Liver (tissue), 3 donors: ENCODE data around the gene MEGF10.

Experiments used
- CTCF ChIP-seq: fragments of 150-350 bp; IDR thresholded peaks from 2 replicates; pipeline ENCODE4 v1.5.1; 2017; ENCODE audit warnings: improper control_type of control experiment, low read depth, low read length; ENCODE audit not compliant: missing input control
- FOXA2 ChIP-seq: IDR thresholded peaks from 2 replicates; pipeline ENCODE4 v1.6.1; 2016; ENCODE audit warnings: antibody characterized with exemption
- GABPA ChIP-seq, 2 donors: IDR thresholded peaks in 1 of 2; conservative IDR thresholded peaks in 1 of 2; 2 replicates each; pipeline ENCODE4 v1.6.1; 2016; ENCODE audit warnings: antibody characterized with exemption in 2 of 2, mild to moderate bottlenecking in 1 of 2, moderate library complexity in 1 of 2
- JUND ChIP-seq, 2 donors: IDR thresholded peaks; 2 replicates each; pipeline ENCODE4 v1.6.1; 2016; ENCODE audit warnings: antibody characterized with exemption in 2 of 2
- MAX ChIP-seq: IDR thresholded peaks from 2 replicates; pipeline ENCODE4 v1.6.1; 2016; ENCODE audit warnings: antibody characterized with exemption
- RAD21 ChIP-seq, 2 donors: IDR thresholded peaks; 2 replicates each; pipeline ENCODE4 v1.6.1; 2016; ENCODE audit warnings: antibody characterized with exemption in 2 of 2, mild to moderate bottlenecking in 2 of 2
- REST ChIP-seq: IDR thresholded peaks from 2 replicates; pipeline ENCODE4 v1.6.1; 2016; ENCODE audit warnings: antibody characterized with exemption, mild to moderate bottlenecking
- RXRA ChIP-seq, 2 donors: IDR thresholded peaks; 2 replicates each; pipeline ENCODE4 v1.6.1; 2017 to 2018; ENCODE audit warnings: antibody characterized with exemption in 2 of 2, mild to moderate bottlenecking in 1 of 2
- SP1 ChIP-seq: IDR thresholded peaks from 2 replicates; pipeline ENCODE4 v1.6.1; 2018; ENCODE audit warnings: antibody characterized with exemption, mild to moderate bottlenecking
- TAF1 ChIP-seq: conservative IDR thresholded peaks from 2 replicates; pipeline ENCODE4 v1.6.1; 2016; ENCODE audit warnings: antibody characterized with exemption, mild to moderate bottlenecking
- YY1 ChIP-seq: IDR thresholded peaks from 2 replicates; pipeline ENCODE4 v1.6.1; 2016; ENCODE audit warnings: antibody characterized with exemption, mild to moderate bottlenecking
- TF ChIP-seq, protein P1 (sequence below): IDR thresholded peaks from 2 replicates; pipeline ENCODE4 v1.6.1; 2016; ENCODE audit warnings: antibody characterized with exemption
- donor health status: healthy.
- donor health status: healthy.

- no peak for TF ChIP-seq CTCF
- TF ChIP-seq GABPA (IDR thresholded peaks at IDR 0.05 in 1 of 2, conservative IDR thresholded peaks at IDR 0.05 in 1 of 2) = no peak
- TF ChIP-seq MAX = no peak
- TF ChIP-seq RXRA (IDR thresholded peaks at IDR 0.05) = no peak
- TF ChIP-seq, protein P1, sequence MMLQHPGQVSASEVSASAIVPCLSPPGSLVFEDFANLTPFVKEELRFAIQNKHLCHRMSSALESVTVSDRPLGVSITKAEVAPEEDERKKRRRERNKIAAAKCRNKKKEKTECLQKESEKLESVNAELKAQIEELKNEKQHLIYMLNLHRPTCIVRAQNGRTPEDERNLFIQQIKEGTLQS = no peak
- no peak for TF ChIP-seq YY1
- no peak for TF ChIP-seq JUND (IDR thresholded peaks at IDR 0.05)
- no peak for TF ChIP-seq TAF1
- TF ChIP-seq REST = no peak
- TF ChIP-seq FOXA2 = no peak
- TF ChIP-seq RAD21 (IDR thresholded peaks at IDR 0.05) = no peak
- TF ChIP-seq SP1 = no peak
These were observed 61.5 kb downstream of the MEGF10 start for GRCh38 chr5:127352068-127352467.
